Lower leg skin (tissue), 3 donors: ENCODE data around the gene DPH1.

Source experiments
- CTCF ChIP-seq, 3 donors: fragments of 450-650 bp; IDR thresholded peaks; one replicate each; pipeline ENCODE4 v1.5.1; 2016; ENCODE audit warnings: antibody characterized with exemption in 3 of 3, mild to moderate bottlenecking in 3 of 3, moderate library complexity in 2 of 3
- POLR2A ChIP-seq, 2 donors: fragments of 450-650 bp; IDR thresholded peaks; one replicate each; pipeline ENCODE4 v1.6.1; 2016 to 2017; ENCODE audit warnings: antibody characterized with exemption in 2 of 2, mild to moderate bottlenecking in 1 of 2, moderate library complexity in 1 of 2

- TF ChIP-seq CTCF (IDR thresholded peaks at IDR 0.05) (no peak), POLR2A (IDR thresholded peaks at IDR 0.05) (no peak)
These were observed 12.5 kb downstream of the DPH1 start for GRCh38 chr17:2042390-2042847.
